ENCODE results near the gene OTUB1. TPM values are rescaled to one million over a fixed set of nuclear protein-coding genes. Genes with fewer than 3 reads are reported as not detected.

The OTUB1 gene
- total RNA-seq, 1 experiment from 2014 or later = 36.9 TPM

GRCh38 chr11:64004590-64004984, 18.3 kb downstream of the OTUB1 start:
- peak; percentile 36 for DNase-seq (ENCODE audit: low read depth)

- no peak for DNase-seq (ENCODE audit: low read depth)
Observed at GRCh38 chr11:64005691-64006090, 19.5 kb downstream of the OTUB1 start.

- no peak for DNase-seq (ENCODE audit: low read depth)
Observed at GRCh38 chr11:64006398-64006797, 20.2 kb downstream of the OTUB1 start.

GRCh38 chr11:64007160-64007628, 21.0 kb downstream of the OTUB1 start:
- DNase-seq (ENCODE audit: low read depth) = peak; percentile 62

- DNase-seq (ENCODE audit: low read depth) = no peak
Observed at GRCh38 chr11:64007629-64008282, 21.5 kb downstream of the OTUB1 start.

- DNase-seq (ENCODE audit: low read depth) = no peak
Observed at GRCh38 chr11:64008283-64008913, 22.2 kb downstream of the OTUB1 start.

GRCh38 chr11:64008914-64009633, 22.8 kb downstream of the OTUB1 start:
- DNase-seq (ENCODE audit: low read depth) = no peak

- no peak for DNase-seq (ENCODE audit: low read depth)
Observed at GRCh38 chr11:64009710-64010109, 23.5 kb downstream of the OTUB1 start.

- no peak for DNase-seq (ENCODE audit: low read depth)
Observed at GRCh38 chr11:64010783-64011182, 24.5 kb downstream of the OTUB1 start.

GRCh38 chr11:64011371-64011770, 25.1 kb downstream of the OTUB1 start:
- no peak for DNase-seq (ENCODE audit: low read depth)

- no peak for DNase-seq (ENCODE audit: low read depth)
Observed at GRCh38 chr11:64013141-64013896, 27.1 kb downstream of the OTUB1 start.

- DNase-seq (ENCODE audit: low read depth) = no peak
Observed at GRCh38 chr11:64014356-64014755, 28.1 kb downstream of the OTUB1 start.

- DNase-seq (ENCODE audit: low read depth) = no peak
Observed at GRCh38 chr11:64015510-64015909, 29.3 kb downstream of the OTUB1 start.

- no peak for DNase-seq (ENCODE audit: low read depth)
Observed at GRCh38 chr11:64015935-64016845, 30.0 kb downstream of the OTUB1 start.

GRCh38 chr11:64017945-64018224, 31.6 kb downstream of the OTUB1 start:
- no peak for DNase-seq (ENCODE audit: low read depth)

GRCh38 chr11:64018310-64018709, 32.1 kb downstream of the OTUB1 start:
- DNase-seq (ENCODE audit: low read depth) = no peak

GRCh38 chr11:64019106-64020037, 33.1 kb downstream of the OTUB1 start:
- no peak for DNase-seq (ENCODE audit: low read depth)

- no peak for DNase-seq (ENCODE audit: low read depth)
Observed at GRCh38 chr11:64020976-64021756, 34.9 kb downstream of the OTUB1 start.

GRCh38 chr11:64021757-64022093, 35.5 kb downstream of the OTUB1 start:
- DNase-seq (ENCODE audit: low read depth) = no peak
